Fibroblast of skin of left biceps (primary cell): ENCODE data around the gene RHBG.

Source experiments
- DNase-seq, 2 experiments: peaks; one replicate each; pipeline ENCODE4 v3.0.0-alpha.2; 2013; ENCODE audit warnings: low read depth in 2 of 2

RHBG gene

DNA sequence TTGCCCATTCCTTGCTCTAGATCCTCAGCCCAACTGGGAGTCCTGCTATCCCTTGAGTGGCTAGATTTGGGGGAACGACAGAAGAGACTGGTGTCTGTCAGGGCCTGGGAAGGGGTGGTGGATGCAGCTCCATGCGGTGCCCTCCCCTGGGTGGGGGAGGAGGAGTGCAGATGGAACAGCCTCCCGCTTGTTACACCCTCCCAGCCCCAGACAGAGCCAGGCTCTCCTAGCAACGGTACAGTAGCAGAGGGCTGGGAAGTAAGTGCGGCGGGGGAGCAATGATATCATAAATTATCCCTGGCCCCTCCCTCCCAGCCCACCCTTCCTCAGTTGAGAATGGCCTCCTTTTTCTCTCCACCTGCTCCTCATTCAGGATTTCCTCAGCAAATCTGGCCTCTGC, 37.2 kb downstream of the RHBG start:
- DNase-seq: no peak

DNA sequence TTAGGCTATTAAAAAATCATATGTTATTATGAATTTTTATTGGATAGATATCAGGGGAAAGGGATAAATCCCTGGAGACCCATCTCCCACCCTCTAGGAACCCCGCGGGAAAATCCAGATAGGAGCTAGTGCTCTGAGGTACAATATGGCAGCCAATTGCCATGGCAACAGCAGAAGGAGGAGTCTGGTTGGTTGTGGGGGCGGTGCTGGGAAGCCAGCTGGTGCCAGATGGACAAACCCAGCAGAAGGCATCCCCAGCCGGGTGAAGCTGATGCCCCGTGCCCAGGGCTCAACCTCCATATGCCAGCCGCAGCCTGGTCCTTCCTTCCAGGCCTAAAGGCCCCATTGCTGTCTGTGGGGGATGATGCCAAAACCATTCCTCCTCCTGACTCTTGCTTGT, 38.3 kb downstream of the RHBG start:
- DNase-seq: no peak

- no peak for DNase-seq
Observed at GRCh38 chr1:156407760-156408159, 38.7 kb downstream of the RHBG start.

GRCh38 chr1:156409439-156409838, 40.4 kb downstream of the RHBG start:
- no peak for DNase-seq

- DNase-seq: no peak
Observed at GRCh38 chr1:156410238-156410637, 41.2 kb downstream of the RHBG start.

DNA sequence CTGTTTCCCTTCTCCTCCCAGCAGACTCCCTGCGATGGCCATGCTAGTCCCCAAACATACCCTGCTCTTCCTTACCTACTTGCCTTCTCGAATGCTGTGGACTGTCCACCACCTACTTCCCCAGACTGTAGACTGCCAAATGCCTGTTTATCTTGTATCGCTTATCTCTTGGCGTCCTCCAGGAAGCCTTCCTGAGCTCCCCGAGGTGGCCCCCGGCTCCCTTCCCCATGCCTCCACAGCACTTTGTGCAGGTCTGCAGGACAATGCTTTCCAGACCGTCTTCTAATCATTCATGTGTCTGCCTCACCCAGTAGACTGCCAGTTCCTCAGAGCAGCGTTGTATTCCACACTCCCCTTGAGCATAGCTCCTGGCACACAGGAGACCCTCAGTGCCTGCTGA, 41.7 kb downstream of the RHBG start:
- no peak for DNase-seq

DNA sequence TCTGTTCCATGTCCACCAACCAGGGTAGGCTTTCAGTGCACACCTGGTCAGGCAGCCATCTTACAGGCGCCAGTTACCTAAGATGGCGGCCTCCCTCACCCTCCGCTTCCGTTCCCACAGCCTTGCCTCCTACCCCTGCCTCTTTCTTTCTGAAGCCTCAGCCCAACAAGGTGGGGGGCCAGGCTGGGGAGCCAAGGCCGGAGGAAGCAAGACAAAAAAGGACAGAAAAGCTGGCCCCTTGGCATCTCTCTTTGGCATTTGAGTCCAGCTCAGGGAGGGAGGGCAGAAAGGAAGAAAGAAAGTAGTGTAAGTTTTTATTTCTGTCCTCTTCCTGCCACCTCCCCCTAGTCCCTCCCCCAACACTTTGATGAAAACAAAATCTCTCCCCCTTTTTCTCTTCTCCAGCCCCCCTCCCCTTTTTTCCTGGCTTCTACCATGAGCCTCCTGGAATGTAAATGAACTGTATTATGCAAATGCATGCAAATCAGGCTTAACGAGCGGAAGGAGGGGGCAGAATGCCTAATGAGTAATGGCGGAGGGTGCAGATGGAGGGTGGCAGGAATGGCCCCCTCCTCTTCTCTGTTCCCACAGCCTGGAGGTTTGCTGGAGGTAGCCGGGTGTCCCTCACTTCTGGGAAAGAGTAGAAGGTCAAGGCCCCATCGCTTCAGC, 43.8 kb downstream of the RHBG start:
- DNase-seq: no peak

DNA sequence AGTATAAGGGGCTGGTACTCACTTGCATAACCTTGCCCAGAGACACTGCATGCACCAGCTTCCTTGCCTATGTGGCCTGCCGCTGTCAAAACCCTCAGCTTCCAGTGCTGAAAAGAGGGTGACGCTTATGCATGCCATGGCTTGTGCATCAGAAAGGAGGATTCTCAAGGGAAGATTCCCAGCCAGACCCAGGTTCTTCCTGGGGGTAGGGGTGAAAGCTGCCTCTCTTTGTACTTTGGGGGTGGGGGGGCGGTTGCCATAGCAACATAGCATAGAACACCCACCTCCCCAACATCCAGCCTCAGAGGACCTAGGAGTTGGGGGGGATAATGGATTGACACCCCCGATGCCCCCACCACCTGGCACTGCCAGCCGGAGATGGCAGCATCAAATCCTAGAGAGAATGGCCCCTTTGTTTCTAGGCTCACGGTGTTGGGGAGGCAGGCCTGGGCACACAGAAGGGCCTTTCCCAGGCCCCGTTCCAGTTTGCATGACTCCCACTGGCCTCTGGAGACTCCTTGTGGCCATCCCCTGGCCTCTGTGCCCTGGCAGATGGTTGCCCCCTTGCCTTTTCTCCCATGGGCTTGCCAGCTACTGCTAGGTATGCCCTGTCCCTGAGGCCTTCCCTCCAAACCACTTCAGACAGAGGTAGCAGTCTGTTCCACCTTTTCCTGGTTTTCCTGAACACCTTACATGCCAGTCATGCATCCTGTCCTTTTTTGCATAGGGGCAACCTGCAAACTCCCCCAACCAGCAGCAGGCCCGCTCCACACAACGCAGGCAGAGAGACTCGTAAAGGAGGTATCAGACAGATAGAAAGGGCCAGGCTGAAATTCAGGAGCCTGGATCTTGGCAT, 44.6 kb downstream of the RHBG start:
- DNase-seq: no peak

DNA sequence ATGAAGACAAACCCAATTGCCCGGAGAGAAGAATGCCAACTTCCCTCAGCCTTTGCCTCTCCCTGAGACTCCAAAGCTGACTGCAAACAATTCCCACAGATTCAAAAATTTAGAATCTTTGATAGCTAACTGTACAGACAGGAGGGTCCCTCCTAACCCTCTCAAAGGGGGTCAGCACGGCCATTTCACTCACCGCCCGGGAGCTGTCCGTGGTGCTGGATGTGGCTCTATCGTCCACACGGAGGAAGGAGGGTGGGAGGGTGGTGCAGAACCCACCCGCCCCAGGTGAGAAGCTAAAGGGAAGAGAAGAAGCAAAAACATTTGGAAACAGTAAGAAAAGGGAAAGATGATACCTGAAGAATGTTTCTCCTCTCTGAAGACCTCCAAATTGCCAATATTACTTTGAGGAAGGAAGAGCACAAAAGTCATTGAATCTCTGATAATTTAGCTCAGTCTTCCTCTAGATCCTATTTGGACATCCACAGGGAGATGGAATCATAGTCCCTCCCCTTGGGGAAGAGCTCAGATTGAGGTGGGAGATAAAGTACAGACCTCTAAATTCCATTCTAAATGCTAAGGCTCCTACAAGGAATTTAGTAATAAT, 45.6 kb downstream of the RHBG start:
- no peak for DNase-seq

GRCh38 chr1:156416993-156417392, 48.0 kb downstream of the RHBG start:
- DNase-seq: no peak

DNA sequence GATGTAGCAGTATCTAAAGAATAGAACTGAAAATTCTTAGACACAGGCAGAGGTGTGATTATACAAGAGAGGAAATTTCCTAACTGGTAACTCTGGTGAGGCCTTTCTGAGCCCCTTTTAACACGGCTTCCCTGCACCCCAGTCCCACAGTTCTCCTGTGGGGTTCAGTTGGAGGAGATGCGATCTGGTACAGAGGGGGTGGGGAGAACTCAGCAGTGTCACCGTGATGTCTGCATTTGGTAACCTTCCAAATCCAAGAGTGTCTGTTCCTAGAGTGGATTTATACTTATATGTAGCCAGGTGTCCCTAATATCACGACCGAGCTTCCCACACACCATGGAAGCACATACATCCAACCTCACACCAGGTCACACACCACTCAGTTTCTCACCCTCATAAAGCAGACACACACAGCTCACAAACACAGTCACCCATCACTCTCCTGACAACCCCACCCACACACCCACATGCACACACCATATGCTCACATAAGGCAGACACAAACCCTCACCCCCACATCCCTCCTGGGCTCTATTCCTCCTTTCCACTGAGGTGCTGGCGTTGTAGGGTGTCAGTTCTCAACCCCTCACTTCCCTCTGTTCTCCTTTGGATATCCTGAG, 48.5 kb downstream of the RHBG start:
- no peak for DNase-seq

DNA sequence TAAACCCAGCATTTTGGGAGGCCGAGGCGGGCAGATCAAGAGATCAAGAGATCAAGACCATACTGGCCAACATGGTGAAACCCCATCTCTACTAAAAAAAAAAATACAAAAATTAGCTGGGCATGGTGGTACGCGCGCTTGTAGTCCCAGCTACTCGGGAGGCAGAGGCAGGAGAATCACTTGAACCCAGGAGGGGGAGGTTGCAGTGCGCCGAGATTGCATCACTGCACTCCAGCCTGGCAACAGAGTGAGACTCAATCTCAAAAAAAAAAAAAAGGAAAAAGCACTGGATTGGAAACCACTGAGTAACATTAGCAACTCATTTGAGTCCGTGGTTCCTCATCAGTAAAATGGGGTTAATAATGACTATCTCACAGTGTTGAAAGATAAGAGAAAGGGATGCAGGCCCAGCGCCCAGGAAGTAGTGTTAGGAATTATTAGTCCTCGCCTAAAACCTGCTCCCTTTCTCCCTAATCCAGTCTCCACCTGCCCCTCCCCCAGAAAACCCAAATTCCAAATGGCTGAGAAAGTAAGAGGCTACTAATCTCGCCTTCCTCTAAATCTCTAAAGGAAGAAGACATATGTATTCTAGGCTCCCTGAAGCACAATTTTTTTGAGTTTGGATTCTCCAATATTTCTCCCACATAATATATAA, 49.5 kb downstream of the RHBG start:
- DNase-seq: no peak

DNA sequence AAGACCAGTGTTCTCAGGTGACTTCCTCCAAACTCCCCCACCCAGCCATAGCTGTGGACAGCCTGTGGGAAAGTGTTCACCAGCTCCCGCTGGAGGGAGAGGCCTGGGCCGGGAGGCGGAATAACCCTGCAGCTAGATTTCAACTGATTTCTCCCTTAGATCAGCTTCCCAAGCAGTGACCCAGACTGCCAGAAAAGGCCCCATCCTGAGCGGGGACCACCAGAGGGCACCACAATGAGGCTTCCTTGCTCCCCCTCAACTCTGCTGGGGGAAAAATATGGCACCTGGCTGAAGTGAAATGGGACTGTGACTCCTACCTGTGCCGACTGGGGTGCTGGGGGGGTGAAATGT, 50.8 kb downstream of the RHBG start:
- no peak for DNase-seq

- DNase-seq: no peak
Observed at GRCh38 chr1:156420205-156421061, 51.4 kb downstream of the RHBG start.

DNA sequence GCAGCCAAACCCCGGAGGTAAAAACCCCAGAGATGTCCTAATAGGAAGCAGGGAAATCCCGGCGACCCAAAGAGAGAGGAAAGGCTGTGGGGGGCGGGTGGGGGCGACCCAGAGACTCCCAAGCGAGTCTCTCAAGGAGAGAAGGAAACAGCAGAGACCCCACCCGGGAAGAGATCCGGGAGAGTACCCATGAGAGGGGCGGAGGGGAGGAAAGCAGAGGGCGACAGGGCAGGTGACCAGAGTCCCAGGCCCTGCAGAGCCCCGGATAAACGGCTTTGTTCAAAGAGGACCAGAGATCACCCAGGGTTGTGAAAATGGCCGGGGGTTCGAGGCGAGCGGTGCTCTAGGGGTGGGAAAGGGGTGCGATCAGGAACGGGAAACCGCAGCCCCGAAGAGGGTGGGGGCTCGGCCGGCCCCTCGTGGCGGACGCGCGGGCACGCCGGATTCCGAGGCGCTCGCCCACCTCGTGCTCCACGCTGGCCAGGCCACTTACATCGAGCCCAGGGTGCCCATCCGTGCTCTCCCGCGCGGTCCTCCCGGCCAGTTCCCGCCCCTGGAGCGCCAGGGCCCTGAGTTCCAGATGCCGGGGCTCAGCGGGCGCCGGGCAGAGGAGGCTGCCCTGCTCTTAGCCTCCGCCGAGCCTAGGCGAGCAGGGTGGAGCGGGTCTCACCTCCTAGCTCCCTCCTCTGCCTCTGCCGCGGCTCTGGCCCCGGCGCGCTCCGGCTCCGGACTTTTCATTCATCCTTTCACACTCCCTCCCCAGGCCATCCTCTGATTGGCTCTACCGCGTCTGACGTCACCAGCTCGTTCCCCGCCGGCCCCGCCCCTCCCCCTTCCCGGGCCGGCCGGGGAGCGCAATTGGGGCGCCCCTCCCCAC, 52.3 kb downstream of the RHBG start:
- DNase-seq: peak in 1 of 2 experiments; percentile 12

- no peak for DNase-seq
Observed at GRCh38 chr1:156421939-156422601, 53.1 kb downstream of the RHBG start.

DNA sequence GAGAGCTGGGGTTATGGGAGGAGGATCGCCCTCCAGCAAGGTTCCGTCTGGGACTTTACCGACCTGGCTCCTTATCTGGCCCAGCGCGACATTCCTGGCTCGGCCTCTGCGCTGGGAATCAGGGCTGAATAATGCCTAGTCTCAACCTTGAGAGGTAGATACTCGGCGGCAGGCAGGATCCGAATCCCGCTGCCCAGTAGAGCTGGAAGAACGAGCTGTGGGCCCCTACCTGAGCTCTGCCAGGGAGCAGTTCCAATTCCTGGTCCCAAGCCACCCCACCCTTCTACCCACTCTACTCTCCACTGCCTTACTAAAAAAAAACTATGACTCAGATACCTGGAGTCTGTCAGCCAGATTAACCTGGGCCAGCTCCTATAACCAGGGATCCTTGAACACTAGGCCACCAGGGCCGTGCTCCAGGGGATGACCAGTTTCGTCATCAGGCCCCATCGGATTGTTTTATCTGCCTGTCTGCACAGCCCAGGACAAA, 53.6 kb downstream of the RHBG start:
- DNase-seq: no peak

DNA sequence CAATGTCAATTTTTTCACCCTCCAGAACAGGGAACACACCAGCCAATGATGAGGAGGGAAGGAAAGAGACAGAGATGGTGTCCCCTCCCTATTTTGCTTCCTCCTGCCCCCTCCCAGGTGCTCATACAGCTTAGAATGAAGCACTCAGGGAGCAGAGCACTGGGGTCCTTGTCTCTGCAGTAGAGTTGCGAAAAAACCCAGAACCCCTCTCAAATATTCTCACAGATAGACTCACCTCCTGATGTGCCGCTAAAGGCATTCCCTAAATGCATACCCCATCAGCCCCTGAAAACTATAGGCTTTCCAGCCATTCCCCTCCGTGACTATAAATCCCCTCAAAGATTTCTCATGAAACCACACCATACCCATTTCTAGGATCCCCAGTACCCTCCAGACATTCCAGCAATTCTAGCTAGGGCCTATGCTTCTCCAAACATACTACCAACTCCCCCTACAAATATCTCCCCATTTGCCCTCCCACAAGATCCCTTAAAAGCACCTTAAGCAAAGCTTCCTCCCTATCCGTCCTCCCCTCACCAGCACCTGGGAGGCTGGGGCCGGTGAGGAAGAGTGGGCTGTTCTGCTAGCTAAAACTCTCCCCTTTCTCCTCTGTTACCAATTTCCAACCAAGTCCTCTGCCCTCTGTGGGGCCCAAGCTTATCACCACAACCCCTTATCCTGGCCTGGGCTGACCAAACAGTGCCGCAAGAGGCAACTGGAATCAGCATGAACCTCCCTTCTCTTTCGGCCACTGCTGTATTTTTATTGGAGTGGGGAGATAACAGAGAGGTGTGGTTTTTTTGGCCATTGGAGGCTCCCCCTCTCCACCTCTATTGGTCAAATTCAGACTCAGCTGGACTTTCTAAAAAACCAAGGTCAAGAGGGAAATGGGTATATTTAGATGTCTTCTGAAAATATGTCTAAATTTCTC, 54.7 kb downstream of the RHBG start:
- DNase-seq: no peak
